8988T (cell line): ENCODE measurements around the gene KCNH1.

Source experiments
- DNase-seq: peaks from one replicate; pipeline ENCODE4 v3.0.0; 2011

Gene KCNH1

GRCh38 chr1:210627755-210628154 is 506.2 kb downstream of the KCNH1 start:
- DNase-seq: no peak
